Upper lobe of left lung (tissue), 4 donors: ENCODE data around the gene TTC28.

Experiments
- CTCF ChIP-seq, 6 experiments: fragments of 450-650 bp in 4 of 6; fragments of 200-600 bp in 2 of 6; sonication (generic) in 2 of 6; IDR thresholded peaks; one replicate each; pipeline ENCODE4 v1.5.1; 2016 to 2019; ENCODE audit warnings: antibody characterized with exemption in 6 of 6
- EP300 ChIP-seq, 4 donors: sonication (generic); formaldehyde crosslinking; IDR thresholded peaks; one replicate each; pipeline ENCODE4 v1.5.1; 2017; ENCODE audit warnings: antibody characterized with exemption in 4 of 4, control low read depth in 2 of 4
- POLR2A ChIP-seq, 4 donors: fragments of 450-650 bp; IDR thresholded peaks; one replicate each; pipeline ENCODE4 v1.5.1; 2016 to 2017; ENCODE audit warnings: antibody characterized with exemption in 4 of 4, mild to moderate bottlenecking in 2 of 4

- TF ChIP-seq CTCF (IDR thresholded peaks at IDR 0.05) (no peak), POLR2A (IDR thresholded peaks at IDR 0.05) (no peak), EP300 (IDR thresholded peaks at IDR 0.05) (no peak)
Observed at GRCh38 chr22:28574159-28574788, 105.4 kb downstream of the TTC28 start.
